ENCODE data around the gene VAV2. TPM values are rescaled to one million over a fixed set of nuclear protein-coding genes. Genes with fewer than 3 reads are reported as not detected.

VAV2 gene
- polyA plus RNA-seq, 3 donors from 2014 or later = 0.12 to 0.28 TPM; not detected in 1

- no peak for DNase-seq
- Mint-ChIP-seq H3K27me3 (ENCODE audit: low read depth in 3 of 3) (no peaks in the 10 kb centered on the region), H3K27ac (no peak overlapping the region), H3K36me3 (no peaks in the 10 kb centered on the region), H3K4me1 (no peaks in the 10 kb centered on the region), H3K4me3 (no peak overlapping the region), H3K9me3 (no peaks in the 10 kb centered on the region)
These were observed 112.0 kb downstream of the VAV2 start for GRCh38 chr9:133880136-133880535.

- Mint-ChIP-seq H3K4me3 (no peak overlapping the region), H3K27me3 (ENCODE audit: low read depth in 3 of 3) (no peaks in the 10 kb centered on the region), H3K36me3 (no peaks in the 10 kb centered on the region), H3K4me1 (no peaks in the 10 kb centered on the region), H3K9me3 (no peaks in the 10 kb centered on the region), H3K27ac (no peak overlapping the region)
- no peak for DNase-seq
These were observed 112.5 kb downstream of the VAV2 start for GRCh38 chr9:133879615-133880014.

DNA sequence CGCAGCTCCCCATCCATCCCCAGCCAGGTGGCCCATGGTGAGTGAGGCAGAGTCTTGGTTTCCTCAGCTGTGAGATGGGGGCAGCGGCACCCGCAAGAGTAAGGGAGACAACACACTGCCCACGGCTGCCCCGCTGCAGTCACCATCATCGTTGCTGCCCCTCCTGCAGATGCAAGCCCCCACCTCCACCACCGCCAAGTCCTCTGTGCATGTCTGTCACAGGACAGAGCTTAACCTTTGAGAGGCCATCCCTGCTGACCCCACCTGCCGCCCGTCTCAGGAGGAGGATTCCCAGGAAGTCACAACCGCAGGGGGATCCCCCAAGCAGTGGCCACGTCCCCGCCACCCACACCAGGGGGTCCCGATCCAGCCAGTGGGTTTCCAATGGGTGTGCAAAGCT, 113.7 kb downstream of the VAV2 start:
- Mint-ChIP-seq H3K4me3 (no peak overlapping the region), H3K4me1 (no peaks in the 10 kb centered on the region)
- DNase-seq = no peak

DNA sequence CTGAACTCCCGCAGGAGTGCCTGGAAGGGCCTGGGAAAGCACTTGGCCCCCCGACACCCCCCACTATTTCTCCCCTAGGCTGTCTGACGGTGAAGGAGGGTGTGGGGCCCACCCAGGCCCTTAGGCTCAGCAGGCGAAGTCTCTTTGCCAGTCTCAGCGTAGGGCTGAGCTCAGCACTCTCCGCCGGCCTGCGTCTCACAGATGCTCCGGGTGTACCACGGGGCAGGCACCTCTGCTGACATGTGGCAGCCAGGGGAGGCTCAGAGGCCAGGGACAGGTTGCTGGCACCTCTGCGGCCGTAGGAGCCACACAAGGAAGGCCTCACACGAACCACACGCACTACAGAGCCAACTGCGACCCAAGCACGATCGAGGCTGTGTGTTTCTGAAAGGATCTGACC, 114.2 kb downstream of the VAV2 start:
- H3K4me3 Mint-ChIP-seq = no peak overlapping the region
- no peaks in the 10 kb centered on the region for H3K36me3 Mint-ChIP-seq
- no peaks in the 10 kb centered on the region for H3K9me3 Mint-ChIP-seq
- H3K27me3 Mint-ChIP-seq (ENCODE audit: low read depth in 3 of 3) = no peaks in the 10 kb centered on the region
- no peaks in the 10 kb centered on the region for H3K4me1 Mint-ChIP-seq
- DNase-seq = no peak
- H3K27ac Mint-ChIP-seq = no peak overlapping the region

More for the DNA sequence above, 113.7 kb downstream of the VAV2 start:
- no peaks in the 10 kb centered on the region for H3K27me3 Mint-ChIP-seq (ENCODE audit: low read depth in 3 of 3)
- H3K9me3 Mint-ChIP-seq = no peaks in the 10 kb centered on the region
- no peaks in the 10 kb centered on the region for H3K36me3 Mint-ChIP-seq
- no peak overlapping the region for H3K27ac Mint-ChIP-seq

GRCh38 chr9:133877327-133877726, 114.8 kb downstream of the VAV2 start:
- H3K9me3 Mint-ChIP-seq = no peaks in the 10 kb centered on the region
- H3K36me3 Mint-ChIP-seq = no peaks in the 10 kb centered on the region
- H3K4me1 Mint-ChIP-seq = no peaks in the 10 kb centered on the region
- no peak for DNase-seq
- no peaks in the 10 kb centered on the region for H3K27me3 Mint-ChIP-seq (ENCODE audit: low read depth in 3 of 3)
- no peak overlapping the region for H3K4me3 Mint-ChIP-seq
- no peak overlapping the region for H3K27ac Mint-ChIP-seq

DNA sequence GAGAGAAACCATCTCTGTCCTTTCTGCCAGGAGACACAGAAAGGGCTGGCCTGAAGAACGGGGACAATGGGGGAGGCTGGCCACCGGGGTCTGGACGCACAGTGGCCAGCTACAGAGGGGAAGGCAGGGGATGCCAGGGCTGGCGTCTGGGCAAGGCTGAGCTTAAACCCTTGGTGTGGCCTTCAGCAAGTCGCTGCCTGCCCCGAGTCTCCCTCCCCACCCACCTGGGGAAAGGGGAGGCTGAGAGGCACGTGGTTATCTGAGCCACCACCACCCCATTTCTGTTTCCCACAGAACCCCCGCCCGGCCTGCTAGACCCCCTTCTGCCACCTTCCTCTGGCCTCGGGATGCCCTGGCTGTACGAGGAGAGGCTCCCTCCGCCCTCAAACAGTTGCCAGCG, 115.3 kb downstream of the VAV2 start:
- H3K4me1 Mint-ChIP-seq = no peaks in the 10 kb centered on the region
- no peaks in the 10 kb centered on the region for H3K36me3 Mint-ChIP-seq
- H3K27ac Mint-ChIP-seq = no peak overlapping the region
- H3K9me3 Mint-ChIP-seq = no peaks in the 10 kb centered on the region
- no peak for DNase-seq
- no peak overlapping the region for H3K4me3 Mint-ChIP-seq
- H3K27me3 Mint-ChIP-seq (ENCODE audit: low read depth in 3 of 3) = no peaks in the 10 kb centered on the region

DNA sequence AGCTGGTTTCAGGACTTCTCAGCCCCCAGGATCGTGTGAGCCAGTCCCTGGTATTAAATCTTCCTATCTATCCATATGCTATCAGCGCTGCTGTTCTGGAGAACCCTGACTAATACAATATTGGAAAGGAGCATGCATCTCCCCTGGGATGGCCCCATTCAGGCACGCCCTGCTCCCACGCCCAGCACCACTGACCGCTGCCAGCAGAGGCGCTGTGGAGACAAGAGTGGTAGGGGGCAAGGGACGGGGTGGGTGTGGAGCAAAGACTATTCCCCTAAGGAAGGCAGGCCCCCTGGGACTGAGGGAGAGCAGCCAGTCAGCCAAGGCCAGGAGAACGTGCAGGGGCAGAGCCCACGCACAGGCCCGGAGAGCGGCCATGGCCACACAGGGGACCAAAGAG, 116.0 kb downstream of the VAV2 start:
- Mint-ChIP-seq H3K4me3 (no peak overlapping the region), H3K36me3 (no peaks in the 10 kb centered on the region), H3K4me1 (no peaks in the 10 kb centered on the region), H3K27ac (no peak overlapping the region), H3K9me3 (no peaks in the 10 kb centered on the region), H3K27me3 (ENCODE audit: low read depth in 3 of 3) (no peaks in the 10 kb centered on the region)
- DNase-seq = no peak

DNA sequence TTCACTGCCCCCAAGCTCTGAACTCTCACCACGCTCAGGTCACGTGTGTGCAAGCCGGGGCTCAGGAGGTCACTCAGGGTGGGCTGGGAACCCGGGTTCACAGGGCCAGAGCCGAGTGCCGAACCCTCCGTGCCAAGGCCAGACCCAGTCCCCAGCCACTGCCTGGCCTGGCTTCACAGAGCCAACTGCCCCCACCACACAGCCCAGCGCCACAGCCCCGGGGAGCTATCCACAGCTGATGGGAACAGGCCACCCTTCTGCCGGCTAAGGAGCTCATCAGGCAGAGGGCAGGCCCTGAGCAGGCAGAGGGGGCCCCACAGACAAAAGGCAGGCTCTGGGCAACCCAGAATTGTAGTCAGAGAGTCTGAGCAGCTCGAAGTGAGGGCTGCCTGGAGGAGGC, 117.0 kb downstream of the VAV2 start:
- H3K9me3 Mint-ChIP-seq = no peaks in the 10 kb centered on the region
- no peaks in the 10 kb centered on the region for H3K4me1 Mint-ChIP-seq
- no peak overlapping the region for H3K4me3 Mint-ChIP-seq
- no peak overlapping the region for H3K27ac Mint-ChIP-seq
- no peak for DNase-seq
- H3K36me3 Mint-ChIP-seq = no peaks in the 10 kb centered on the region
- no peaks in the 10 kb centered on the region for H3K27me3 Mint-ChIP-seq (ENCODE audit: low read depth in 3 of 3)

GRCh38 chr9:133874659-133875058, 117.5 kb downstream of the VAV2 start:
- Mint-ChIP-seq H3K4me1 (peaks cover 2 to 4% of the 10 kb centered on the region in 2 donors), H3K9me3 (no peaks in the 10 kb centered on the region), H3K27me3 (ENCODE audit: low read depth in 3 of 3) (peaks cover 0 to 3% (median 0%) of the 10 kb centered on the region in 3 donors), H3K27ac (no peak overlapping the region), H3K4me3 (no peak overlapping the region), H3K36me3 (no peaks in the 10 kb centered on the region)
- no peak for DNase-seq

DNA sequence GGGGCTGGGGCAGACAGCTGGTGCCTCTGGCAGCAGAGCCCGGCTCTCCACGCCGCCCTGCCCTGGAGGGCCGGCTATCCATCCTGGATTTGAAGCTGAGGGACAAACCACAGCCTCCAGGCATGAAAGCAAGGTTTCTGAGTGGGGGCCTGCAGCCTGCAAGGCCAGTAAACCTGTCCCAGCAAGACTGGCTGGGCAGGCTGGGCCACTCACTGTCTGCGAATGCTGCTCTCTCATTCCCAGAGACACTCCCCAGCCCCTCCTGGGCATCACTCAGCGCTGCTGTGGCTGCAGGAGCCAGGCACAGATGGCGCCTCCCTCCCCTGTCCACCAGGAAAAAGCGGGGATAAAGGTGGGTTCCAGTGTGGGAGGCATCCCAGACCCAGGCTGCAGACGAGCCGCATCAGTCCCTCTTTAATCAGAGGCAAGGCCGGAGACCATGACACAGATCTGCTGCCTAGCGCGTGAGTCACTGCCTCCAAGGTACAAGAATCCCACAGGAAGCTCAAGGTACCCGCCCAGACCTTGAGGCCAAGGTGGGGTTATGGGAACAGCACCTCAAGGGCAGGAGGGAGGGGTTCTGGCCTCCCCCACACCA, 118.0 kb downstream of the VAV2 start:
- H3K9me3 Mint-ChIP-seq = no peaks in the 10 kb centered on the region
- no peak overlapping the region for H3K27ac Mint-ChIP-seq
- no peak overlapping the region for H3K4me3 Mint-ChIP-seq

GRCh38 chr9:133873461-133873891, 118.6 kb downstream of the VAV2 start:
- Mint-ChIP-seq H3K27me3 (ENCODE audit: low read depth in 3 of 3) (peaks cover 0 to 7% (median 0%) of the 10 kb centered on the region in 3 donors), H3K4me3 (no peak overlapping the region), H3K4me1 (peaks cover 3 to 7% of the 10 kb centered on the region in 2 donors), H3K36me3 (no peaks in the 10 kb centered on the region), H3K27ac (no peak overlapping the region), H3K9me3 (no peaks in the 10 kb centered on the region)
- DNase-seq = no peak

More for the DNA sequence above, 118.0 kb downstream of the VAV2 start:
- H3K4me1 Mint-ChIP-seq = peaks cover 3 to 7% of the 10 kb centered on the region in 2 donors
- no peak for DNase-seq
- H3K27me3 Mint-ChIP-seq (ENCODE audit: low read depth in 3 of 3) = peaks cover 0 to 5% (median 0%) of the 10 kb centered on the region in 3 donors
- no peaks in the 10 kb centered on the region for H3K36me3 Mint-ChIP-seq

DNA sequence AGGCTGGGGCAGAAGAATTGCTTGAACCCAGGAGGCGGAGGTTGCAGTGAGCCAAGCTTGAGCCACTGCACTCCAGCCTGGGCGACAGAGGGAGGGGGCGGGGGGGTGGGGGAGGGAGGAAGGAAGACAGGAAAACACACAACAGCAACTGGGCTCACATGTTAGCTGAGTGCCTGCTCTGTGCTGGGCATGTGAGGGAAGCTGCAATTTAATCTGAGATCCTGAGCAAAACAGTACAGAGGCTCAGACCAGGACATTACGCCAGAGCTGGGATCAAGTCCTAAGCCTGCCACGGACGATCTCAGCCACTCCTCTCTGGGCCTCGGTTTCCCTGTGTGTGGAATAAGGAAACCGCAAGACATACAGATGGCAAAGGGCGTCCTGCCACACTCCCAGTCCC, 119.1 kb downstream of the VAV2 start:
- no peaks in the 10 kb centered on the region for H3K36me3 Mint-ChIP-seq
- H3K9me3 Mint-ChIP-seq = no peaks in the 10 kb centered on the region
- H3K27ac Mint-ChIP-seq = no peak overlapping the region
- H3K4me1 Mint-ChIP-seq = peaks cover 3 to 7% of the 10 kb centered on the region in 2 donors
- H3K27me3 Mint-ChIP-seq (ENCODE audit: low read depth in 3 of 3) = peaks cover 0 to 7% (median 0%) of the 10 kb centered on the region in 3 donors
- no peak overlapping the region for H3K4me3 Mint-ChIP-seq
- no peak for DNase-seq

- Mint-ChIP-seq H3K36me3 (no peaks in the 10 kb centered on the region), H3K27me3 (ENCODE audit: low read depth in 3 of 3) (peaks cover 0 to 7% (median 0%) of the 10 kb centered on the region in 3 donors), H3K4me1 (peaks cover 3 to 7% of the 10 kb centered on the region in 2 donors), H3K27ac (peak overlapping the region in 1 of 6 donors; percentile 84), H3K9me3 (peaks cover 0 to 2% (median 0%) of the 10 kb centered on the region in 6 donors), H3K4me3 (no peak overlapping the region)
- DNase-seq = no peak
These were observed 121.2 kb downstream of the VAV2 start for GRCh38 chr9:133870598-133871595.

DNA sequence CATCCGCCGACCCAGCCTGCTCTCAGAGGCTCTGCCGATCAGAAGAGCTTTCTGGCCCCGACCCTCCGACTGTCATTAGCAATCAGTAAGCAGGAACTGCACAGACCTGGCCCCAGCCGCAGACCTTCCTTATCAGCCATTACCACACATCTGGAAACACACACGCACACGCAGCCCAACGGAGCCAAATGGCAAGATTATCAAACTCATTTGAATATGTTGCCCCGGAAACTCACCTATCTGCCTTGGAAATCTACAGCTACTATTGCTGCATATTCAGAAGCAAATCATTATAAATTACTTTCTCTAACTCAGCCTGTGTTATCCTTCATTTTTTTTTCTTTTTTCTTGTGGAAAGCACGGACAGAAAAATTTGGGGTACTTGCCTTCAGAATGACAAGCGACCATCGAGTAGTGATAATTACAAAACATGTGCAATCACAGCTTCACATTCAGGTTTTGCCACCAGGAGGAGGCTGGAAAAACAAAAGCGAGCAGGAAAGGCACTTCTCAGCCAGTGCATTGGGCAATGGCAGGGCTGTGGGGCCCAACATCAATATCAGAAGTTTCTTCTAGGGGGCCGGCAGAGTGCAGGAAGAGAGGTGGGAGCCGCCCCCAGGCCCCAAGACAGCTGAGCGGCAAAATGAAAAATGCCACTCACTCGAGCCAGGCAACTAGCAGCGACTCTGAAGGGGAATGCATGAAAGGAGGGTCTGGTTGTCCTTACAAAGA, 122.3 kb downstream of the VAV2 start:
- Mint-ChIP-seq H3K9me3 (peaks cover 0 to 2% (median 0%) of the 10 kb centered on the region in 6 donors), H3K36me3 (peaks cover 0 to 6% (median 5%) of the 10 kb centered on the region in 3 donors), H3K27ac (no peak overlapping the region), H3K4me3 (no peak overlapping the region), H3K4me1 (peaks cover 3 to 7% of the 10 kb centered on the region in 2 donors), H3K27me3 (ENCODE audit: low read depth in 3 of 3) (peaks cover 0 to 7% (median 5%) of the 10 kb centered on the region in 3 donors)
- DNase-seq = no peak
